GM12878 (cell line): Measurements from ENCODE around the gene SCRN2. TPM values are rescaled to one million over a fixed set of nuclear protein-coding genes. Genes with fewer than 3 reads are reported as not detected.

Source experiments
- ATAC-seq: fragments of 200-7000 bp; cut with Tn5 transposase; 3 replicates; pipeline ENCODE4 v1.9.1; 2020; ENCODE audit warnings: mild to moderate bottlenecking, moderate library complexity
- BruUV-seq: library from RNA; stranded (reverse); fragments of 400-500 nt; replicated peaks from 2 replicates; lab custom pipeline; 2021; lab: Mats Ljungman, UMichigan
- CTCF ChIA-PET: fragments of 300-600 bp; sonication (Branson Sonifier 250); formaldehyde crosslinking; extraction: SDS; loops from one replicate; lab custom pipeline; 2021; ENCODE audit warnings: inconsistent platforms; lab: Yijun Ruan, JAX
- POLR2A ChIA-PET: fragments of 350-600 bp; formaldehyde crosslinking; extraction: SDS; loops from one replicate; lab custom pipeline; 2021; ENCODE audit warnings: inconsistent platforms; lab: Charles Lee
- RAD21 ChIA-PET: fragments of 300-600 bp; sonication (Branson Sonifier 250); formaldehyde crosslinking; loops from one replicate; lab custom pipeline; 2023; ENCODE audit warnings: antibody characterized with exemption; ENCODE audit not compliant: unreplicated experiment; lab: Charles Lee
- SMC1A ChIA-PET: fragments of 300-600 bp; sonication (Branson Sonifier 250); formaldehyde crosslinking; loops from one replicate; lab custom pipeline; 2023; ENCODE audit not compliant: unreplicated experiment, uncharacterized antibody; lab: Charles Lee
- DNase-seq: peaks from one replicate; pipeline ENCODE4 v3.0.0-alpha.2; 2011; ENCODE audit warnings: low read depth, low spot score
- FAIRE-seq: peaks from 3 replicates; lab custom pipeline; 2011; peaks lifted over from hg19 to GRCh38; lab: Jason Lieb, UNC
- H2AFZ ChIP-seq: 2 replicates; pipeline ENCODE4 v1.6.0; 2011; ENCODE audit warnings: low read depth, low read length, control low read depth; ENCODE audit not compliant: control insufficient read depth
- H3K27ac ChIP-seq: 2 replicates; pipeline ENCODE4 v1.5.1; 2011; ENCODE audit warnings: control low read depth; ENCODE audit not compliant: control insufficient read depth, insufficient read depth
- H3K27me3 ChIP-seq, 2 experiments: replicated peaks in 1 of 2; 2 replicates each; pipeline versions ENCODE4 v1.6.0 to v1.6.1; 2011; ENCODE audit warnings: low read length in 1 of 2; ENCODE audit not compliant: control insufficient read depth in 2 of 2, insufficient read depth in 2 of 2
- H3K36me3 ChIP-seq, 2 experiments: 2 replicates each; pipeline ENCODE4 v1.5.1; 2011; ENCODE audit warnings: low read length in 1 of 2; ENCODE audit not compliant: control insufficient read depth in 2 of 2, insufficient read depth in 2 of 2
- H3K4me1 ChIP-seq: 2 replicates; pipeline ENCODE4 v1.6.1; 2011; ENCODE audit warnings: mild to moderate bottlenecking, low read length, moderate library complexity, mixed read lengths; ENCODE audit not compliant: control insufficient read depth, insufficient read depth
- H3K4me2 ChIP-seq: 2 replicates; pipeline ENCODE4 v1.6.0; 2011; ENCODE audit warnings: control low read depth; ENCODE audit not compliant: control insufficient read depth, insufficient read depth
- H3K4me3 ChIP-seq: fragments of 200-600 bp; sonication (generic); 2 replicates; pipeline ENCODE4 v1.5.1; 2016
- H3K79me2 ChIP-seq: 2 replicates; pipeline ENCODE4 v1.6.0; 2011; ENCODE audit warnings: low read length; ENCODE audit not compliant: control insufficient read depth, insufficient read depth
- H3K9ac ChIP-seq: 2 replicates; pipeline ENCODE4 v1.8.0; 2011; ENCODE audit warnings: low read length, control low read depth, mixed read lengths; ENCODE audit not compliant: control insufficient read depth, insufficient read depth
- H3K9me3 ChIP-seq: replicated peaks from 3 replicates; pipeline ENCODE4 v1.5.1; 2011; ENCODE audit warnings: mild to moderate bottlenecking, low read length; ENCODE audit not compliant: control insufficient read depth, insufficient read depth
- H4K20me1 ChIP-seq: 2 replicates; pipeline ENCODE4 v1.6.0; 2011; ENCODE audit not compliant: control insufficient read depth, insufficient read depth
- ATF7 ChIP-seq: fragments of 450-650 bp; IDR thresholded peaks from 2 replicates; pipeline ENCODE4 v1.6.1; 2016; ENCODE audit warnings: low read depth, mild to moderate bottlenecking
- BCL3 ChIP-seq: IDR thresholded peaks from 2 replicates; pipeline ENCODE4 v1.6.1; 2011; ENCODE audit warnings: borderline replicate concordance, low read depth, mild to moderate bottlenecking, moderate library complexity, low read length; ENCODE audit not compliant: insufficient read depth, poor library complexity, severe bottlenecking
- HSF1 ChIP-seq: fragments of 150-350 bp; IDR thresholded peaks from 2 replicates; pipeline ENCODE4 v1.6.1; 2014; ENCODE audit warnings: mild to moderate bottlenecking, low read depth, low read length
- IRF4 ChIP-seq: IDR thresholded peaks from 2 replicates; pipeline ENCODE4 v1.6.1; 2011; ENCODE audit warnings: low read depth, low read length
- NR2C1 ChIP-seq: fragments of 450-650 bp; IDR thresholded peaks from 2 replicates; pipeline ENCODE4 v1.6.1; 2017; ENCODE audit warnings: antibody characterized with exemption, mild to moderate bottlenecking, moderate library complexity
- whole genome bisulfite sequencing: methylation state at CpG from one replicate; pipeline ENCODE4 v1.1.6; 2016; ENCODE audit warnings: low lambda C conversion rate; ENCODE audit not compliant: insufficient replicate concordance, insufficient coverage; ENCODE audit errors: missing lambda C conversion rate; 5-methylcytosine and 5-hydroxymethylcytosine counted together
- in situ Hi-C: fragments of 300-500 bp; cut with MboI; formaldehyde crosslinking; loops from 9 replicates; pipeline ENCODE4 v1.14.3; 2018; ENCODE audit warnings: mixed read lengths
- intact Hi-C: fragments of 100-400 bp; cut with micrococcal nuclease; formaldehyde crosslinking; loops from one replicate; pipeline ENCODE4 v1.14.2; 2022; ENCODE audit not compliant: unreplicated experiment
- polyA plus RNA-seq, 11 experiments: library from polyadenylated mRNA; depleted of rRNA in 4 of 11; unstranded in 6 of 11; stranded (reverse) in 5 of 11; fragments of >200 nt; fragmentation: Nextera tagmentation in 4 of 11; fragmentation: Illumina TruSeq in 1 of 11; extraction: Ambion mirVana in 4 of 11; extraction: Trizol in 1 of 11; gene quantifications; 1 replicate in 1 of 11; 2 replicates in 10 of 11; pipeline versions ENCODE4 v1.2.1 to v1.2.3, GENCODE V29; 2011 to 2016; ENCODE audit warnings: inconsistent platforms in 2 of 11, missing spikeins in 2 of 11, low read depth in 1 of 11
- total RNA-seq, 4 experiments: library from RNA; depleted of rRNA in 3 of 4; stranded (reverse); fragments of >200 nt in 3 of 4; fragmentation: Illumina TruSeq in 1 of 4; extraction: Trizol in 1 of 4; gene quantifications; 2 replicates each; pipeline versions ENCODE4 v1.2.1 to v1.2.3, GENCODE V29; 2013 to 2021

The SCRN2 gene
- total and polyA plus RNA-seq, 10 of the 15 experiments (the other 5 are each of a cell fraction or from before 2014, with no cell fraction given): 0.34 to 33.3 (median 20.1) TPM

- intact Hi-C loops (no loop called here), in situ Hi-C loops (no loop called here)
- Histone ChIP-seq H2AFZ (no peak overlapping the region), H3K27ac (no peak overlapping the region), H4K20me1 (no peaks in the 10 kb centered on the region), H3K4me2 (no peak overlapping the region), H3K27me3 (peaks cover 0 to 7% of the 10 kb centered on the region in 2 experiments), H3K79me2 (no peaks in the 10 kb centered on the region), H3K4me3 (no peak overlapping the region), H3K36me3 (no peaks in the 10 kb centered on the region), H3K4me1 (peaks cover 6% of the 10 kb centered on the region; the same call in 1 of the 2 replicates), H3K9me3 (no peaks in the 10 kb centered on the region), H3K9ac (no peak overlapping the region)
- FAIRE-seq (no peak), DNase-seq (no peak)
- no TSS peak for BruUV-seq
- WGBS: 0% methylated on average over 2 of the region's 2 CpGs
- ChIA-PET CTCF (no interaction called here), POLR2A (no interaction called here)
- TF ChIP-seq ATF7: no peak
- TF ChIP-seq HSF1: no peak
- TF ChIP-seq BCL3: no peak
- no peak for TF ChIP-seq IRF4
- TF ChIP-seq NR2C1: no peak
- TF ChIP-seq, all 136 proteins: peak for 0
- RAD21 ChIA-PET: no interaction called here
- SMC1A ChIA-PET: no interaction called here
- no peak for ATAC-seq
These were observed 28.0 kb upstream of the SCRN2 start for GRCh38 chr17:47869114-47869513.
